KBM-7 (cell line): ENCODE data around the gene ANXA9.

Source experiments
- DNase-seq: peaks from one replicate; pipeline ENCODE4 v3.0.0-alpha.2; 2015
- in situ Hi-C: fragments of 300-500 bp; cut with MboI; formaldehyde crosslinking; loops from 2 replicates; pipeline ENCODE4 v1.14.3; 2020; ENCODE audit warnings: low sequenced_read_pairs, low pct_unique_long_range_greater_than_20kb, mixed read lengths

The ANXA9 gene

DNA sequence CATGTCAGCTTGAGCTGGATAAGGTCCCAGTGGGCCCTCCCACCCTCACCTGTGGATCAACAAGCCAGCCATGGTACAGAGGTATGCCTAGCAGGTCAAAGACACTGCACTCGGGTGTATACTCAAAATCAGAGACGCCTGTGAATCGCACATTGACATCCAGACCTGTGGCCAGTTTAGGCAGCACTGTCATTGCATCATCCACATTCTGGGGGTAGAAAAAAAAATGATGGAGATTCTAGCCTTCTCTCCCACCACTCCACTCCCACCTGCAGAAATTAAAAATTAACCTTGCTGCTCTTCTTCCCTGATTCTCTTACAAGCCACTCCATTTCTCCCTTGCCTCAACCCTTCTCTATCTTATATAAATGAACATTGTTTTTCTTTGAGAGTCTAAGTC lies 18.3 kb downstream of the ANXA9 start:
- DNase-seq, result no peak
- in situ Hi-C loops, result no loop called here

DNA sequence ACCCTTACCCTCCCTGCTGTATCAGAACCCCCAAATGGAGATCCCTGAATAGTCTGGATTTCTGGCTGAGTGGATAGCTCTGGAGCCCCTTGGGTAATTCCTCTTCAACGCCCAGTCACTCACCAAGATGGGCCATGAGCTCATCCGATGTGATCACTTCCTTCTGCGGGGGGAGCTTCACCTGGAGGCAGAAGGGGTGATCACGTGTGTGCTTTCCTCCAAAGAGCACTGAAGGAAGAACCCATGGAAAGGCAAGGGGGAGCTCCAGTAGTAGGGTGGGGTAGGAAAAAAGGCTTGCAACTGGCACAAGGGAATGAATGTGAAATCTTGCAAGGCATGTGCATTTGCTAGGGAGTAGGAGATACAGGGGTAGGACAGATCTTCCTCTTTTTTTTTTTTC lies 19.5 kb downstream of the ANXA9 start:
- in situ Hi-C loops, result no loop called here
- DNase-seq, result peak; percentile 51

- in situ Hi-C loops, result no loop called here
- DNase-seq, result no peak
These were observed 20.0 kb downstream of the ANXA9 start for GRCh38 chr1:151002051-151002450.

DNA sequence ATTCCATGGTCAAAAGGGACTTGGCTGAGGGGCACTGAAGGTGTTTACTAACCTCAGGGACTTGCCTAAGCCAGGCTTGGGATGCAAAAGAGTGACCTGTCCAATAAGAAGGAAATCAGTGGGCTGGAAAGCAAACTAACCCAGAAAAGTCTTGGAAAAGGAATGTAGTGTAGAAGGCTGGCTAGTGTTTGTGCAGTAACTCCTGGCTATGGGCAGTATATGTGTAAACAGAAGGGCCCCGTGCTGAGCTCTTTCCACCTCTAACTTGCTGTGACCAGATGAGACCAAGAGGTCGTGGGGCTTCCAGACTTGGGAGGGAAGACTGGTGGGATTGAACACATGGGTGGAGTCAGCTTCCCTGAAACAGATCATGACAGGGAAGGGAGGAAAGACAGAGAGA lies 20.5 kb downstream of the ANXA9 start:
- in situ Hi-C loops, result no loop called here
- no peak for DNase-seq

DNA sequence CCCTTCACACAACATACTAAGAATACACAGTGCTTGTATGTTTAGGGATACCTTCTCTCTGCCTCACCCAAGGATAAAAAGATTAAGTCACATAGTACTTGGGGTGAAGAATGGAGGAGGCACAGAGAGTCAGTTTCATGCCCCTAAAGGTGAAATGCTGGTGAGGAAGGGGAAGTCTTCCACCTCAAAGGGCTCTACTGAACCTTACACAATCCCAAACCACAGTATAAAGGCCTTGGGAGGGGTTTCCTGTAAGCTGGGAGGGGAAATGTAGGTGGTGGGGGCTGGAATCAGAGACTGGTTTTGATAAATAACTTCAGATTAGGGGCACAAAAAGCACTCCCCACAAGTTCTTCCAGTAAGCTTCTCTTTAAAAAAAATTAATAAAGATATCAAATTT lies 21.1 kb downstream of the ANXA9 start:
- DNase-seq, result peak; percentile 64
- in situ Hi-C loops, result no loop called here

GRCh38 chr1:151005729-151006319 lies 23.7 kb downstream of the ANXA9 start:
- in situ Hi-C loops, result no loop called here

GRCh38 chr1:151006327-151007052 lies 24.4 kb downstream of the ANXA9 start, which contains the start of gene MINDY1:
Gene MINDY1, minus strand, starts transcription at chr1:151006902. Its CDS starts 4,285 bp downstream, at chr1:151002617.
- DNase-seq, result peak; percentile 83
- in situ Hi-C loops, result no loop called here

More at GRCh38 chr1:151005729-151006319, 23.7 kb downstream of the ANXA9 start:
- no peak for DNase-seq

DNA sequence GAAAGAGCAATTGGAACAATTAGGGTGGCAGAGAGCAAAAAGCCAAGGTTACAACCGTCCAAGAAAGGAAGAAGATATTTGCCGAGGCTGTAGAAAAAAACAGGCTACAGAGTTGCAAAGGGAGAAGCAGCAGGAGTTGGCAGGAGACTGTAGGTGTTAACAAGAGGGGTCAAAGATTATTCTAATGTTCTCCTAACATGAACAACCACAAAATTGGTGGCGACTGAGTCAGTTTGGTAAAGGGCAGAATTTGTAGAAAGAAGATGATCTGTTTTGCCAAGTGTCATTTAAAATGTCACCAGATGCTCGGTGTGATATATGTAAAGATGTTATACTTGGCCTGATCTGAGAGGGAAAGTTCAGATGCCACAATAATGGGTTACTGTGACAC lies 25.8 kb downstream of the ANXA9 start:
- in situ Hi-C loops, result no loop called here

DNA sequence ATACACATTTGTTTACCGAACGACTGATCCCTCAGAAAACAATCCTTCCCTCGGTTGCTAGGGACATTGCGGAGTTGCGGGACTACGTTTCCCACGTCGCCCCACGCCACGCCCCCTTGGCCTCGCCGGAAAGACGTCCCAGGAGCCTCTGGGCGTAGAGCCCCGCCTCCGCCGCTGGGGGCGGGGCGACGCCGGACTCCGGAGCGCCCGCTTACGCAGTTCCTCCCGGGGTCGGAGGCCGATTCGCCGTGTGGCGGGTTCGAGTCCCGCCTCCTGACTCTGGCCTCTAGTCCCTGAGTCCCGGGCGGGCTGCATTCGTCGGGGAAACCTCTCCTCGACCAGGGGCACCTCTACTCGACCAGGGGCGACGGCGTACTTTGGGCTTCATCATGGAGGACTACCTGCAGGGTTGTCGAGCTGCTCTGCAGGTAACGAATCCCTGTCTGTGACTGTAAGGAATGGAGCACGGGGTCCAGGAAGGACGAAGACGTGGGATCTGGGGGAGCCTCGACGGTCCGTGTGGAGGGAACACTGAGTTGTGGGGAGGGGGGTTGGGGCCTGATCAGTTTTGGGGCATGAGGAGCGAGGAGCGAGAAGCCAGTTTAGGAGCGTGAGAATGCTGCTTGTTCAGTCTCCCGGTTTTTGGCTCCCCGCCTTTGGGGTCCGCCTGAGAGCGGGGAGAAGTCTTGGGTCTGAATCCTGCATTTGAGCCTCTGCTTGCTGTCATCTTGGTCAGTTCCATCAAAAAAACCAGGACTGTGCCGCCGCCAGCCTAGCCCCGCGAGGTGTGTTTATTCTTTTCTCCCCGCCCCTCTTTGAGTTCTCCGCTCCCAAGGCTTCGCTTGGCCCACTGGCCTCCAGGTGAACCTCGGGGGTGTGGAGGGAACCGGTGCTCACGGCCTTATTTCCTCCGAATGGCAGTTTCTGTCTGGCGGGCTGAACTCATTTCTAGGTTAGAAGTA lies 26.4 kb downstream of the ANXA9 start, which contains the start of gene PRUNE1:
PRUNE1 (plus strand) TSS at position 206 of the 962 bp plus-strand sequence; CDS start at position 390, 184 bp downstream.
- in situ Hi-C loops, result no loop called here
- DNase-seq, result peak; percentile 95

More for the DNA sequence above, 25.8 kb downstream of the ANXA9 start:
- DNase-seq, result no peak

GRCh38 chr1:151009206-151009587 lies 27.1 kb downstream of the ANXA9 start:
- DNase-seq, result no peak
- in situ Hi-C loops, result no loop called here

DNA sequence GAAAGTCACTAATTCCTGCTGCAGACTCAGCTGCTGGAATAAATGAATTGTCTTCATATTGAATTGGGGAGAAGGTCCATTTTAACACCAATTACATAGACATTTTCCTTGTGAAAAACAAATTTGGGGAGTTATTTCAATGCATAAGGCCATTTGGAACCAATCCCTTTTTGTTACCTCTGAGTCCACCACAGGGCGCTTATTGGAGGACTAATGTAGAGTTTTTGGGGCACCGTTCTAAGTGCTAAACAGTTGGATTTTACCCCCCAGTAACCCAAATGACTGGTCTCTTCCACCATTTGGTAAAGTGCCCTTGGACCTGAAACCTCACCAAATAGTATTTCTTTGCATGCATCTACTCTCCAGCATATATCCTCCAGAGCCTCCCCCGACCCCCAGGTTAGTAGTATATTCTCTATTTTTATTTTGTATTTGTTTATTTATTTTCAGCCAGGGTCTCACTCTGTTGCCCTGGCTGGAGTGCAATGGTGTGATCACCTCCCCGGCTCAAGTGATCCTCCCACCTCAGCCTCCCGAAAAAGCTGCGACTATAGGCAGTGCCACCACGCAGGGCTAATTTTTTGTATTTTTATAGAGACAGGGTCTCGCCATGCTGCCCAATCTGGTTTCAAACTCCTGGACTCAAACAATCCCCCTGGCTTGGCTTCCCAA lies 27.7 kb downstream of the ANXA9 start:
- DNase-seq, result no peak
- in situ Hi-C loops, result no loop called here

- no peak for DNase-seq
- in situ Hi-C loops, result no loop called here
These were observed 28.2 kb downstream of the ANXA9 start for GRCh38 chr1:151010346-151010726.

GRCh38 chr1:151011154-151011850 lies 29.2 kb downstream of the ANXA9 start:
- peak; percentile 62 for DNase-seq

DNA sequence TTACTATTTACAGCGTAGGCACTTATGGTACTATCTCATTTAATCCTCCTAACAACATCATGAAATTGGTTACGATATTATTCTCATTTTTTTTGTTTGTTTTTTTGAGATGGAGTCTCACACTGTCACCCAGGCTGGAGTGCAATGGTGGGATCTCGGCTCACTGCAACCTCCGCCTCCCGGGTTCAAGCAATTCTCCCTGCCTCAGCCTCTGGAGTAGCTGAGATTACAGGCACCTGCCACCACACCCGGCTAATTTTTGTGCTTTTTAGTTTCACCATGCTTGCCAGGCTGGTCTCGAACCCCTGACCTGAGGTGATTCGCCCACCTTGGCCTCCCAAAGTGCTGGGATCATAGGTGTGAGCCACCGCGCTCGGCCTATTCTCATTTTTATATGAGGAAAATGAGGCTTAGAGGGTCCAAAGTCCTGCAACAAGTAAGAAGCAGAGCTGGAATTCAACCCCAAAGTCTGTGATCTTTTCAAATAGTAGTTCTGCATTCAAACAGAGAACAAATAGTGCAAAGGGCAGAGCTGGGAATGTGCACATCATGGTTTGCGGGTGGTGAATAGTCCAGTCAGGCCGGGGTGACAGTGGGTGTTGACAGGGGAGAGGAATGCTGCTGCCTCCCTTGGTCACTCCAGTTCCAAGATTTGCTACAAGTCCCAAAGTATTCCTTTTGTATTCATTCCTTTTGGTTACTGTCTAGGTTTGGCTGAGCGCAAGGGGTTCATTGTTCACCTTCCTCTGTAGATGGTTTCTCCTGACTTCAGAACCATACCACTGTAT lies 30.8 kb downstream of the ANXA9 start:
- no peak for DNase-seq
- in situ Hi-C loops, result no loop called here

More at GRCh38 chr1:151011154-151011850, 29.2 kb downstream of the ANXA9 start:
- in situ Hi-C loops, result no loop called here

- peak; percentile 68 for DNase-seq
- in situ Hi-C loops, result no loop called here
These were observed 31.4 kb downstream of the ANXA9 start for GRCh38 chr1:151013518-151013917.

DNA sequence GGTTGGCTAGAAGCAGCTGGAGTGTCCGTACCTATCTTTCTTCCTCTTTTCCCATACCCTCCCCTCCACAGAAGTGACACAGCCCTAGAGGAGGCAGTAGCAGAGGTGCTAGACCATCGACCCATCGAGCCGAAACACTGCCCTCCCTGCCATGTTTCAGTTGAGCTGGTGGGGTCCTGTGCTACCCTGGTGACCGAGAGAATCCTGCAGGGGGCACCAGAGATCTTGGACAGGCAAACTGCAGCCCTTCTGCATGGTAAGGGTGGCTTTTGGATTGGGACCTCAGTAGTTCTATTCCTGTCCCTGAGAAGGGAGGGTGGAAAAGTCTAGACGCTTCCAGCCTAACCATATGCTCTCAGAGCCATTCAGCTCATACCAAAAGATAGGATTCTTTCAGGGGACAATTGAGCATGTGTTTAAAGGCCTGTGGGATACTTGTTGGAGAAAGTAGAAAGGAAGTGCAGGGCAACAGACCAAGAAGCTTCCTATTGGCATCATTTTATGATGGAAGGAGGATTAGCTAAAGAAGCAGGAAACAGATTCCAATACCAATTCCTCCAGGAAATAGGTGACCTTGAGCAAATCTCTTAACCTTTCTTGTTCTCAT lies 42.6 kb downstream of the ANXA9 start:
- DNase-seq, result peak; percentile 95
- in situ Hi-C loops, result no loop called here

GRCh38 chr1:151026460-151026859 lies 44.4 kb downstream of the ANXA9 start:
- no peak for DNase-seq
- in situ Hi-C loops, result no loop called here
